Measurements from ENCODE around the gene SENP5.

Gene SENP5

DNA sequence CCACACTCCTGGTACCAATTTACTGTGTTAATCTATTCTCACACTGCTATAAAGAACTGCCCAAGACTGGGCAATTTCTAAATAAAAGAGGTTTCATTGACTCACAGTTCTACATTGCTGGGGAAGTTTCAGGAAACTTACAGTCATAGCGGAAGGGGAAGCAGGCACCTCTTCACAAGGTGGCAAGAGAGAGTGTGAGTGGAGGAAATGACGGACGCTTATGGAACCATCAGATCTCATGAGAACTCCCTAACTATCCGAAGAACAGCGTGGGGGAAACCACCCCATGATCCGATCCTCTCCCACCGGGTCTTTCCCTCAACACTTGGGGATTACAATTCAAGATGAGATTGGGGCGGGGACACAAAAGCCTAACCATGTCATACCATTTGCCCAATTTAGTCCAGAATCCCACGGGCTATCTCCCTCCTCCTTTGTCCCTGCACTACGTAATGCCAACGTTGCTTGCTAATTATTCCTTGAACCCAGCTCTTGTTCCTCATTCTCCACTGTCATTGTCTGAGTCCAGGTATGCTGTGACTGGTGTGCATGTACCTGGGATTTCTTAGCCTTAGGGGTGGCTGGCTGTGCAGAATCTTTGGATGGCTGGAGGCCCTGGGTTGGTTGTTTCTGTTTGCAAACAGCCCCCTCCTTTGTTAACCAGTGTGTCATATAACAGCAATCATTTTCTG is 97.5 kb downstream of the SENP5 start:
- no peak overlapping the region for H3K4me2 ChIP-seq (ENCODE audit: insufficient read depth, low read length)
- no peaks in the 10 kb centered on the region for H3K9me3 ChIP-seq (ENCODE audit: insufficient read depth, low read length, severe bottlenecking)
- ATAC-seq (ENCODE audit: insufficient read depth, low read depth) (no peak), DNase-seq (no peak)
- no peak overlapping the region for H2AFZ ChIP-seq (ENCODE audit: low read depth, low read length)
- TF ChIP-seq CTCF (IDR thresholded peaks at IDR 0.05; ENCODE audit: borderline replicate concordance, extremely low read depth, low read length, poor library complexity, severe bottlenecking): no peak
- TF ChIP-seq EZH2 (IDR thresholded peaks at IDR 0.05; ENCODE audit: borderline replicate concordance, low read depth, low read length, severe bottlenecking): no peak
- H3K27ac ChIP-seq (ENCODE audit: low read length): no peak overlapping the region
- peaks cover 5% of the 10 kb centered on the region; the same call in 1 of the 2 replicates for H4K20me1 ChIP-seq (ENCODE audit: insufficient read depth, low read length)
- no peak overlapping the region for H3K9ac ChIP-seq (ENCODE audit: low read depth, low read length)
- peaks cover 23% of the 10 kb centered on the region for H3K4me1 ChIP-seq (ENCODE audit: insufficient read depth, low read length)
- peaks cover 17% of the 10 kb centered on the region; the same call in 1 of the 2 replicates for H3K36me3 ChIP-seq (ENCODE audit: insufficient read depth, low read length)
- H3K4me3 ChIP-seq (ENCODE audit: low read depth in 1 of 2, low read length in 2 of 2): no peak overlapping the region
- no peaks in the 10 kb centered on the region; the same call in 1 of the 2 replicates for H3K79me2 ChIP-seq (ENCODE audit: insufficient read depth, low read length)
- no peaks in the 10 kb centered on the region for H3K27me3 ChIP-seq (ENCODE audit: insufficient read depth, low read length, poor library complexity)

DNA sequence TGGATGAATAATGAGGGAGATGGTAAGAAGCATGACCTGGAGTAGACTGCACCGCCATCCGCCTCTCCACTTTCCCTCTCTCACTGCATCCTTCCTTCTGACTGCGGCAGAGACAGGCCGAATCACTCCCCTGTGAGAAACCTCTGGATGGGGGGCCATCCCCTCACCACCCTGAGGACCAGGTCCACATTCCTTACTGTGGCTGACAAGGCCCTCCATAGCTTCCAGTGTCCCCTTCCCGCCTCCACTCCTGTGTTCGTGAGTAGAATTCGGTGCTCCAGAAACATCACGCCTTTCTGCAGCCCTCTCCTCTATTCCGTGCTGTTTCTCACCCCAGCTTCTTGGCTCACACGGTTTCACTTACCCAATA is 98.1 kb downstream of the SENP5 start:
- Histone ChIP-seq H3K27me3 (ENCODE audit: insufficient read depth, low read length, poor library complexity) (no peaks in the 10 kb centered on the region), H3K4me1 (ENCODE audit: insufficient read depth, low read length) (peaks cover 27% of the 10 kb centered on the region), H3K9ac (ENCODE audit: low read depth, low read length) (no peak overlapping the region), H3K4me3 (ENCODE audit: low read depth in 1 of 2, low read length in 2 of 2) (no peak overlapping the region), H3K9me3 (ENCODE audit: insufficient read depth, low read length, severe bottlenecking) (no peaks in the 10 kb centered on the region), H3K4me2 (ENCODE audit: insufficient read depth, low read length) (no peak overlapping the region), H2AFZ (ENCODE audit: low read depth, low read length) (no peak overlapping the region), H3K36me3 (ENCODE audit: insufficient read depth, low read length) (peaks cover 17% of the 10 kb centered on the region; the same call in 1 of the 2 replicates), H3K79me2 (ENCODE audit: insufficient read depth, low read length) (no peaks in the 10 kb centered on the region; the same call in 1 of the 2 replicates), H3K27ac (ENCODE audit: low read length) (no peak overlapping the region), H4K20me1 (ENCODE audit: insufficient read depth, low read length) (peaks cover 5% of the 10 kb centered on the region; the same call in 1 of the 2 replicates)
- DNase-seq (no peak), ATAC-seq (ENCODE audit: insufficient read depth, low read depth) (no peak)
- TF ChIP-seq CTCF (IDR thresholded peaks at IDR 0.05; ENCODE audit: borderline replicate concordance, extremely low read depth, low read length, poor library complexity, severe bottlenecking) (no peak), EZH2 (IDR thresholded peaks at IDR 0.05; ENCODE audit: borderline replicate concordance, low read depth, low read length, severe bottlenecking) (no peak)

GRCh38 chr3:196966526-196967401 is 99.0 kb downstream of the SENP5 start:
- DNase-seq: no peak
- H3K4me1 ChIP-seq (ENCODE audit: insufficient read depth, low read length): peaks cover 27% of the 10 kb centered on the region
- peaks cover 17% of the 10 kb centered on the region; the same call in 1 of the 2 replicates for H3K36me3 ChIP-seq (ENCODE audit: insufficient read depth, low read length)
- H2AFZ ChIP-seq (ENCODE audit: low read depth, low read length): no peak overlapping the region
- H3K27me3 ChIP-seq (ENCODE audit: insufficient read depth, low read length, poor library complexity): no peaks in the 10 kb centered on the region
- no peak overlapping the region for H3K27ac ChIP-seq (ENCODE audit: low read length)
- H3K9ac ChIP-seq (ENCODE audit: low read depth, low read length): no peak overlapping the region
- peaks cover 5% of the 10 kb centered on the region; the same call in 1 of the 2 replicates for H4K20me1 ChIP-seq (ENCODE audit: insufficient read depth, low read length)
- H3K4me3 ChIP-seq (ENCODE audit: low read depth in 1 of 2, low read length in 2 of 2): no peak overlapping the region
- H3K9me3 ChIP-seq (ENCODE audit: insufficient read depth, low read length, severe bottlenecking): no peaks in the 10 kb centered on the region
- no peak overlapping the region; the same call in 1 of the 2 replicates for H3K4me2 ChIP-seq (ENCODE audit: insufficient read depth, low read length)
- no peak for ATAC-seq (ENCODE audit: insufficient read depth, low read depth)
- H3K79me2 ChIP-seq (ENCODE audit: insufficient read depth, low read length): no peaks in the 10 kb centered on the region; the same call in 1 of the 2 replicates
- TF ChIP-seq CTCF (IDR thresholded peaks at IDR 0.05; ENCODE audit: borderline replicate concordance, extremely low read depth, low read length, poor library complexity, severe bottlenecking) (no peak), EZH2 (IDR thresholded peaks at IDR 0.05; ENCODE audit: borderline replicate concordance, low read depth, low read length, severe bottlenecking) (no peak)

All from DND-41 (cell line).